Measurements from ENCODE around the gene NAP1L5.
A peak's percentile ranks its signal among the peaks of the same experiment; 100 is the strongest.

Gene NAP1L5

DNA sequence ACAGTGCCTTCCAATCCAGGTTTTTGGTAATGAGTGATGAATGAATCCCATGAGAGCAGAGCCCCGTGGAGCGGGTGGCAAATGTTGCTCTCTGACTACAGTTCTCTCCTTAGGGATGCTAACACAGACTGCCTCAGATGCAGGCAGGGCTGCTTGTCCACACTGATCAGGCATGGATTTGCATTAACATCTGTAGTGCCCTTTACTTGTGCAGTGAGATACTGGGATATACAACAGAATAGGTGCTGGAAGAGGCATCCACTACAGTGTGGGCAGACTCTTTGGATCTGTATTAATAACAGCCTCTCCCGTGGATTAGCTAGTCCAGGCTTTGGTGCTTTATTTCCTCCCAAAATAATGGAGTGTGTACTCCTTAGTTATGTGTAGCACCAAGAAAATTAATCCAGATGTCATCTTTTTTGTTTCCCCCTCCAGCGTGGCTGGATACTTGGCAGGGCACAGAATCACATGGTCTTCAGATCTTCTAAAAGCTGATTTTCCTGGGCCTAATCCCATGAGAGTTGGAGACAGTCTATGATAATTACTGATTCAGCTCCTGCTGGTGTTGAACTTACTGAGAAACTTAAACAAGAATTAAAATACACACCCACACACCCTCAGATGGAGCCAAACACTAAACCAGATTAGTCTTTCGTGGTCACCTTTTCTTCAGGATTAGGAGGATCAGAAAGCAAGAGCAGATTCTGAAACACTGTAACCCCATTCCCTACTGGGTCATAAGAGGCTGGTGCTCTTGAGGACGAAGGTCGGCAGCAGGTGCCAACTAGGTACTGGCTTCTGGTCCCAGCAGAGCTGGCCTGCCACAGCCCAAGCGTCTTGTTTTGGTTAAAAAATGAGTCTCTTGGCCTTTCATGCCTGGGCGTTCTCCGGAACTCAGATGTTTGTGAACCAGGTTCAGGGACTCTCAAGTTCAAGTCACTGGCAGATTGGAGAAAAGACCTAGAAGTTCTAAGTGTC lies 23.1 kb upstream of the NAP1L5 start:
- DNase-seq: no peak

DNA sequence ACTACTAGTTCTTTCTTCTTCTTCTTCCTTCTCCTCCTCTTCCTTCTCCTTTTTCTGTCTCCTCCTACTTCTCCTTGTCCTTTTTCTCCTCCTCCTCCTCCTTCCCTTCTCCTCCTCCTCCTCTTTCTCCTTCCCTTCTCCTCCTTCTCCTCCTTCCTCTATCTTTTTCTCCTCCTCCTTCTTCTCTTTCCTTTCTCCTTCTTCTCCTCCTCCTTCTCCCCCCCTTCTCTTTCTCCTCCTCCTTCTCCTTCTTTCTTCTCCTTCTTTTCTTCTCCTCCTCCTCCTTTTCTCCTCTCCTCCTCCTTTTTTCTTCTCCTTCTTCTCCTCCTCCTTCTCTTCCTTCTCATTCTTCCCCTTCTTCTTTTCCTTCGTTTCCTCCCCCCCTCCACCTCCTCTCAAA lies 21.8 kb upstream of the NAP1L5 start:
- DNase-seq: no peak

GRCh38 chr4:88718098-88718497 lies 20.5 kb upstream of the NAP1L5 start:
- DNase-seq: no peak

DNA sequence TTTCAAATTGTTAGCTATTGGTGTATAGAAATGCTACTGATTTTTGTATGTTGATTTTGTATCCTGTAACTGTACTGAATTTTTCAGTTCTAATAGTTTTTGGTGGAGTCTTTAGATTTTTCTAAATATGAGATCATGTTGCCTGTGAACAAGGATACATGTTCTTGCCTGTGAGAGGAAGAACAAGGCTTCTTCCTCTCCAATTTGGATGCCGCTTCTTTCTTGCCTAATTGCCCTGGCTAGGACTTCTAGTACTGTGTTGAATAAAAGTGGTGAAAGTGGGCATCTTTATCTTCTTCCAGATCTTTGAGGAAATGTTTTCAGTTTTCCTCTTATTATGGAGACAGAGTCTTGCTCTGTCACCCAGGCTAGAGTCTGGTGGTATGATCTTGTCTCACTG lies 16.2 kb upstream of the NAP1L5 start:
- DNase-seq: no peak

GRCh38 chr4:88709989-88710388 lies 12.4 kb upstream of the NAP1L5 start:
- no peak for DNase-seq

DNA sequence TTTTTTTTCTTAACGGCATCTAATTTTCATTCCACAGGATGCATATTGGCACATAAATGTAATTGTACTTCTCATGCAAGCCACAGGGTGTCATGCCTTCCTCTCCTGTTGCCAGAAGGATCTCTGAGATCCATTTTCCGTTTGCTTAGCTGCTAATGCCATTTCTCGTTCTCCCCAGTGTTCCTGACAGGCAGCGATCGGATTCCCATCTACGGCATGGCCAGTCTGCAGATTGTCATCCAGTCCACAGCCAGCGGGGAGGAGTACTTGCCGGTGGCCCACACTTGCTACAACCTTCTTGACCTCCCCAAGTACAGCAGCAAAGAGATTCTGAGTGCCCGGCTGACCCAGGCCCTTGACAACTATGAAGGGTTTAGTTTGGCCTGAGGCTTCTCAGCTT lies 8.9 kb upstream of the NAP1L5 start:
- peak; percentile 5 for DNase-seq

DNA sequence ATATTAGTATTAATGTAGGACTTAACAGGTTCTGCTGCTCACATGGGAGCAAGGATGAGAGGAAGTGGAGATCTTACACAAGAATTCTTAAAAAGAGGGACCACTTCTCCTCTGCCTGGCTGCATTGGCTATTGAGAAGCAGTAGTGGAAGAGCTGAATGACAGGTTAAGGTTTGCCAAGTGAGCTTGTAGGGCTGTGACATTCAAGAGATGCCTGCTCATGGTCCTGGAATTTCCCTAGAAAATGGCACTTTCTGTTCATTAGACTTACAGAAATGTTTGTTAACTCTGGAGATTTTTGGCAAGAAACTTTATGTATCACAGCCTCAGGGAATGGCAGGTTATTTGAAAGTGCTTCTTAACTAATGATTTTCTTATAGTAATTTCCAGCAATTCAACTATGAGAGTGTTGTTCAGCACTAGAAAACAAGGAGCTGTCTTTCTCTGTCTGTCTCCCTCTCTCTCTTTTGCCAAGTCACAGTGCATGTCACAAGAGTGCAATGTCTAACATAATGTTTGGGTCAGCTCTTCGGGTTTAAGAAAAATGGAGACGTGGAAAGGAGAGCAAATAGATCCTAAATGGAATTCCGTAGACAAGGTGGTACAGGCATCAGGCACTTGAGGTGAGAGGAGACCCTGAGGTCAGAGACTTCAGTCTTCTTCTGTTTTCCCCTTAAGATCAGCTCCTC lies 8.3 kb upstream of the NAP1L5 start:
- no peak for DNase-seq

- DNase-seq: no peak
Measured at GRCh38 chr4:88705223-88705622, 7.6 kb upstream of the NAP1L5 start.

- no peak for DNase-seq
Measured at GRCh38 chr4:88702782-88703181, 5.2 kb upstream of the NAP1L5 start.

GRCh38 chr4:88698519-88698918 lies 890 bp upstream of the NAP1L5 start:
- DNase-seq: no peak

GRCh38 chr4:88697141-88697540 lies 488 bp downstream of the NAP1L5 start:
- no peak for DNase-seq

DNA sequence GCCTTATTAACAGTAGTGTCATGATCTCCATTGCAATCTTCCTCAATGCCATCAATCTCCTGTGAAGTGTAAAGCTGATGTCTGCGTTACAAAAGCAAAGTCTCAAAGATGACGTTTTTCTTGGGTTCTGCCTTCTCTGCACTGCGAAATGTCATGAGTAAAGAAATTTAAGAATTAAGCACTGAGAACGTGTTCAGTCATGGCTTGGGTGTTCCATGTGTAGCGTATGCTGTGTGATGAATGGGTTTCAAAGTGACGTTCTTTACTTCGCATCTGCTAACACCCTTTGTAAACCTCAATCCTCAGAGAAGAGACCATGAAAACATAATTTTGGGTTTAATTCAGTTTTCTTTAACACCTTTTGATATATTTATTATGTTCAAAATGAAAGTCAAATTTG lies 999 bp downstream of the NAP1L5 start:
- no peak for DNase-seq

- DNase-seq: no peak
Measured at GRCh38 chr4:88693792-88694191, 3.8 kb downstream of the NAP1L5 start.

GRCh38 chr4:88690355-88690754 lies 7.3 kb downstream of the NAP1L5 start:
- DNase-seq: no peak

- DNase-seq: no peak
Measured at GRCh38 chr4:88681209-88681608, 16.4 kb downstream of the NAP1L5 start.

GRCh38 chr4:88675543-88675942 lies 22.1 kb downstream of the NAP1L5 start:
- DNase-seq: no peak

- DNase-seq: no peak
Measured at GRCh38 chr4:88674979-88675378, 22.6 kb downstream of the NAP1L5 start.

- no peak for DNase-seq
Measured at GRCh38 chr4:88674565-88674964, 23.1 kb downstream of the NAP1L5 start.

- DNase-seq: no peak
Measured at GRCh38 chr4:88673886-88674285, 23.7 kb downstream of the NAP1L5 start.

- DNase-seq: no peak
Measured at GRCh38 chr4:88672987-88673386, 24.6 kb downstream of the NAP1L5 start.

- DNase-seq: no peak
Measured at GRCh38 chr4:88661739-88662138, 35.9 kb downstream of the NAP1L5 start.

GRCh38 chr4:88660446-88661294 lies 37.0 kb downstream of the NAP1L5 start:
- DNase-seq: no peak

GRCh38 chr4:88659890-88660208 lies 37.8 kb downstream of the NAP1L5 start:
- DNase-seq: no peak
